PC-9 (cell line): ENCODE measurements around the gene EDARADD.

Experiments used
- CTCF ChIP-seq: fragments of 200-600 bp; sonication (generic); conservative IDR thresholded peaks from 2 replicates; pipeline ENCODE4 v1.6.1; 2017; ENCODE audit warnings: mixed run types, antibody characterized with exemption, mild to moderate bottlenecking, moderate library complexity
- EZH2 ChIP-seq: fragments of 200-600 bp; sonication (generic); IDR thresholded peaks from 2 replicates; pipeline ENCODE4 v1.8.0; 2017; ENCODE audit warnings: antibody characterized with exemption, low read depth

- TF ChIP-seq CTCF (no peak), EZH2 (no peak)
Measured at GRCh38 chr1:236351875-236352573, 42.1 kb upstream of the EDARADD start.
